GM18951 (cell line): ENCODE measurements around the gene DYSF.

Experiments used
- POLR2A ChIP-seq: IDR thresholded peaks from 4 replicates; pipeline ENCODE4 v1.6.1; 2011; ENCODE audit warnings: mild to moderate bottlenecking; ENCODE audit not compliant: insufficient read length, insufficient read depth; ENCODE audit errors: extremely low read depth
- in situ Hi-C: fragments of 300-500 bp; cut with MboI; formaldehyde crosslinking; loops from one replicate; pipeline ENCODE4 v1.12.0; 2022; ENCODE audit warnings: low sequenced_read_pairs, mixed read lengths, inconsistent platforms; ENCODE audit not compliant: unreplicated experiment

Gene DYSF

GRCh38 chr2:71449343-71449742, 4.0 kb upstream of the DYSF start:
- in situ Hi-C loops, result no loop called here
- no peak for TF ChIP-seq POLR2A

GRCh38 chr2:71451705-71452104, 1.7 kb upstream of the DYSF start:
- TF ChIP-seq POLR2A, result no peak
- in situ Hi-C loops, result no loop called here

GRCh38 chr2:71452565-71452964, 796 bp upstream of the DYSF start:
- in situ Hi-C loops, result no loop called here

GRCh38 chr2:71454221-71455010, 1.1 kb downstream of the DYSF start:
- TF ChIP-seq POLR2A, result no peak
- in situ Hi-C loops, result no loop called here

More at GRCh38 chr2:71452565-71452964, 796 bp upstream of the DYSF start:
- no peak for TF ChIP-seq POLR2A

- TF ChIP-seq POLR2A, result no peak
- in situ Hi-C loops, result no loop called here
Measured at GRCh38 chr2:71455011-71455740, 1.8 kb downstream of the DYSF start.

GRCh38 chr2:71455741-71456569, 2.6 kb downstream of the DYSF start:
- no peak for TF ChIP-seq POLR2A
- in situ Hi-C loops, result no loop called here

- in situ Hi-C loops, result no loop called here
- no peak for TF ChIP-seq POLR2A
Measured at GRCh38 chr2:71456617-71457016, 3.3 kb downstream of the DYSF start.

GRCh38 chr2:71457123-71457915, 4.0 kb downstream of the DYSF start:
- TF ChIP-seq POLR2A, result no peak
- in situ Hi-C loops, result no loop called here

GRCh38 chr2:71457923-71458322, 4.6 kb downstream of the DYSF start:
- no peak for TF ChIP-seq POLR2A
- in situ Hi-C loops, result no loop called here

GRCh38 chr2:71458413-71459083, 5.2 kb downstream of the DYSF start:
- TF ChIP-seq POLR2A, result no peak
- in situ Hi-C loops, result no loop called here

- in situ Hi-C loops, result no loop called here
- no peak for TF ChIP-seq POLR2A
Measured at GRCh38 chr2:71459084-71459431, 5.7 kb downstream of the DYSF start.

GRCh38 chr2:71460056-71460455, 6.7 kb downstream of the DYSF start:
- TF ChIP-seq POLR2A, result no peak
- in situ Hi-C loops, result no loop called here
